Measurements from ENCODE around the gene COL4A4.
"Not testable (repeated sequence)": the region's sequence is repeated elsewhere in the genome, so short reads cannot be mapped to it uniquely, and the experiment has no call there.

The COL4A4 gene

DNA sequence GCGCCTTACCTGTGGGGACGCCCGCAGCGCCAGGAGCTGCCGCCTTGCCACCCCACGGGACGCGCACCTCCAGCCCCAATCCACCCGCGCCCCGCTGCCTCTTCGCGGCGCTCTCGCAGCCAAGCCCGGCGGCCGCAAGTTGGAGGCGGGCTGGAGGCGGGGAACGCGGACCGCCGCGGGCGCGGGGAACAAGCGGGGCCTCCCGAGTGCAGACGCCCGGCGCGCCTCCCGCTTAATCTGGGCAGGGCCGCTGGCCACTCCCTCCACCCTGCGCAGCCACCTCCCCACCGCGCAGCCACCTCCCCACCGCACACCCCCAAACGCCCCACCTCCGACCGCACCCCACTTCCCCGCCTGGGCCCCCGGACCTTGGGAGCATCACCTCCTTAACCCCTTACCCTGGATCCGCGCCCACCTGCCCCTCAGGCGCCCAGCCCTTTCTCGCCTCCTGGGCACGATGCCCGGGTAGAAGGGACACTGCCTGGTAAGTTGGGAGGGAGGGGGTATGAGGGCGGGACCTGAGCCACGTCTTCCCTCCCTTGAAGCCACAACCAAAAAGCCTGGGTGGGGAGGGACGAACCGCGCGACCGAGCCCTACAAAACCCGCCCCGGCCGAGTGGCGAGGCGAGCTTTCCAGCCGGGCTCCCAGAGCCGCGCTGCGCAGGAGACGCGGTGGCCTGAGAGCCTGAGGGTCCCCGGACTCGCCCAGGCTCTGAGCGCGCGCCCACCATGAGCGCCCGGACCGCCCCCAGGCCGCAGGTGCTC, at the start of gene COL4A4, which contains the start of gene COL4A3:
TSS of gene COL4A4 (minus strand) at position 208 of the 765 bp plus-strand sequence. CDS start 16,722 bp downstream, outside the sequence.
TSS of gene COL4A3 (plus strand) at position 627 of the 765 bp plus-strand sequence. CDS start at position 730, 103 bp downstream.
- no peak for DNase-seq (ENCODE audit: low spot score)

- DNase-seq (ENCODE audit: low spot score), result no peak
Observed at GRCh38 chr2:227207573-227207972, 43.6 kb upstream of the COL4A4 start.

DNA sequence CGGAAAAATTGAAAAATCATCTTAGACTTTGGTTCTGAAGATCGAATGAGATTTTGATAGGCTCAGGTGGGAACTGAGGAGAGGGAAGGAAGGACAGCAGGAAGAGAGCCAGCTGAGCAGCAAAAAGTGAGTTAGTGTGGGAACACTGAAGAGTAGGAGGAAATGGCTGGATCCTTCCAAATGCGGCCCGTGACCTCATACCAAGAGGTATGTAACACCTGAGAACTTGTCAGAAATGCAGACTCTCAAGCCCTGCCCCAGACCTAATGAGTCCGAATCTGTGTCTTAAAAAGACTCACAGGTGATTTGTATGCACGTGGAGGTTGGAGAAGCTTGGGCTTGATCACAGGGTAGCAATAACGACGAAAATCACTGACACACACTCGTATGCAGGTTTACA, 42.4 kb upstream of the COL4A4 start:
- DNase-seq (ENCODE audit: low spot score), result no peak

- DNase-seq (ENCODE audit: low spot score), result no peak
Observed at GRCh38 chr2:227205701-227206100, 41.7 kb upstream of the COL4A4 start.

DNA sequence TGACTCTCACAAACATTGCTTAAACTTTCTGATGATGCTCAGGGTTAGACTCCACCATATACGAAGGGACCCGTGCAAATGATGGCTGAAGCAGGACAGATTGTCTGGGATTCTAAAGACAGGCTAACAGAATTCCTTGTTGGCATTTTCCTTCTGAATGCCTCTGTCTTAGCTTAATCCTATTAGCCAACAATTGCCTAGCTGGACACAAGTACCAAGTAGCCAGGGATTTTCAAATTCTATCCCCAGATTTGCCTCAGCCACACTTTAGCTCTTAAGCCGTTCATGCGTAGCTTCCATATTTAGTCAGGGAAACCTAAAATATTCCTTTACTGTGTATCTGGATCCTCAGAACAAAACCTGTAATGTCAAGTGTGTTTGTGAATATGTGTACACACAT, 40.4 kb upstream of the COL4A4 start:
- DNase-seq (ENCODE audit: low spot score), result no peak

- no peak for DNase-seq (ENCODE audit: low spot score)
Observed at GRCh38 chr2:227201771-227202170, 37.8 kb upstream of the COL4A4 start.

DNA sequence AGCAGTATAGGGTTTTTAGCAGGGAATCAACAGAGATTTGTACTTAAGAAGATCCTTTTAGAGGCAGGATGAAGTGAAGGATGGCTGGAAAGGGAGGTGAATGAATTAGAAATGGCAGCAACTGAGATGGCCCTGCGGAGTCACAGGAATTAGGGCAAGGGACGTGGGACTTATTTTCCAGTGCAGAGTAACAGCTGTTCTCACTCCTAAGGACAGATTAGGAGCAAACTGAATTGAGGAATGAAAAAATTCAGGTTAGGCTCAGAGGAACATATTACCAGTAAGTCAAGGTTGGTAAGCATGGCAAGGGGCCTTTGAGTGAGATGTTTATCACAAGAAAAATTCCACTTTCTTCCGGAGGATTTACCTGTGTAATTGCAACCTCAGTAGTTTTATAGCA, 34.9 kb upstream of the COL4A4 start:
- DNase-seq (ENCODE audit: low spot score), result no peak

DNA sequence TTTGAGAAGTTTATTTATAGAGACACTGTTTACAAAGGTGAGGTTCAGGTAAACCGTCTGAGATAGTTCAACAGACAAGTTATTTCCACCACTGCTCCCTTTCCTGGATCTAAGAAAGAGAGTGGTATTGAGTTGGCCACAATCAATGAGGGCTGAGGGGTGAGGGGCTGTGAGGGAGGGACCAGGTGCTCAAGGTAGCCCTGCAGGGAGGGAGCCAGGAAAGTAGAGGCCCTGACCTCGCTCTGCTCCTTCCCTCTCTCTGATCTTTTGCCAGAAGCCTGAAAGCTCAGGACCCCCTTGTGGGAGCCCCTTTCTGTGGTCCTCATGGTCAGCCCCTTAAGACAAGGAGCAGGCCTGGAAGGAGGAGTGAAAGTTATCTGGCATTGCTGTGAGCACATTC, 30.2 kb upstream of the COL4A4 start:
- DNase-seq (ENCODE audit: low spot score), result no peak

GRCh38 chr2:227192491-227192890, 28.5 kb upstream of the COL4A4 start:
- no peak for DNase-seq (ENCODE audit: low spot score)

- DNase-seq (ENCODE audit: low spot score), result no peak
Observed at GRCh38 chr2:227191367-227191766, 27.4 kb upstream of the COL4A4 start.

DNA sequence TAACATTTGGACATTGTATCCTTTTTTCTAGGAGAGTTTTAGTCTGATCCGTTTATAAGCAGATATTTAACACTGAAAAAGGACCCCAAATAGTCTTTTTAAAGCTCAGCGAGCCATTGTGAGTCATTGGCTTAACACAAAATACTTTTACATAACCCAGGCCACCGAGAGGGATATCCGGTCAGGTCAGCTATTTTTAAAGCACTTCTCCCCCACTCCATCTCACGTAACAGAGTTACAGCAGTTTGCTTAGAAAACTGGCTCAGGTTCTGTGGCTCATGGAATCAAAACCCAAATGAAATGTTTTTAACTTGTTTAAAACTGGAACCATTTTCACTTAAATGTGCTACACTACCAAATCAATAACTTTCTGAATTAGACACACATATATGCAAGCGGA, 24.3 kb upstream of the COL4A4 start:
- DNase-seq (ENCODE audit: low spot score), result no peak

- no peak for DNase-seq (ENCODE audit: low spot score)
Observed at GRCh38 chr2:227186751-227187150, 22.7 kb upstream of the COL4A4 start.

- no peak for DNase-seq (ENCODE audit: low spot score)
Observed at GRCh38 chr2:227185615-227186232, 21.7 kb upstream of the COL4A4 start.

GRCh38 chr2:227183657-227184367, 19.8 kb upstream of the COL4A4 start:
- DNase-seq (ENCODE audit: low spot score), result no peak

GRCh38 chr2:227182765-227183164, 18.8 kb upstream of the COL4A4 start:
- no peak for DNase-seq (ENCODE audit: low spot score)

- DNase-seq (ENCODE audit: low spot score), result no peak
Observed at GRCh38 chr2:227180770-227181169, 16.8 kb upstream of the COL4A4 start.

GRCh38 chr2:227179988-227180685, 16.1 kb upstream of the COL4A4 start:
- DNase-seq (ENCODE audit: low spot score), result no peak

- no peak for DNase-seq (ENCODE audit: low spot score)
Observed at GRCh38 chr2:227177592-227178336, 13.8 kb upstream of the COL4A4 start.

DNA sequence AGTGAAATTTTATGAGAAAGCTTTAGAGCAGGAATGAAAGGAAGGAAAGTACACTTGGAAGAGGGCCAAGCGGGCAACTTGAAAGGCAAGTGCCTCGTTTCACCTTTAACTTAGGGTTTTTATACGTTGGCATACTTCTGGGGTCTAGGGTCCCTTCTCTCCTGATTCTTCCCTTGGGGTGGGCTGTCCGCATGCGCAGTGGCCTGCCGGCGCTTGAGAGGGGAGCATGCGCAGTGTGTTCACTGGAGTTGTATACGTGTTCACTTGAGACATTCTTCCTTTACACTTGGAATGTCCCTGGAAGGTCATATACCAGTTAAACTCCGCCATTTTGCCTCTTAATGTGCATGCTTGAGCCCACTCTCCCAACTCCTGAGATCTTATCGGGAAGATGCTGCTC, 7.8 kb upstream of the COL4A4 start:
- DNase-seq (ENCODE audit: low spot score), result not testable (repeated sequence)

DNA sequence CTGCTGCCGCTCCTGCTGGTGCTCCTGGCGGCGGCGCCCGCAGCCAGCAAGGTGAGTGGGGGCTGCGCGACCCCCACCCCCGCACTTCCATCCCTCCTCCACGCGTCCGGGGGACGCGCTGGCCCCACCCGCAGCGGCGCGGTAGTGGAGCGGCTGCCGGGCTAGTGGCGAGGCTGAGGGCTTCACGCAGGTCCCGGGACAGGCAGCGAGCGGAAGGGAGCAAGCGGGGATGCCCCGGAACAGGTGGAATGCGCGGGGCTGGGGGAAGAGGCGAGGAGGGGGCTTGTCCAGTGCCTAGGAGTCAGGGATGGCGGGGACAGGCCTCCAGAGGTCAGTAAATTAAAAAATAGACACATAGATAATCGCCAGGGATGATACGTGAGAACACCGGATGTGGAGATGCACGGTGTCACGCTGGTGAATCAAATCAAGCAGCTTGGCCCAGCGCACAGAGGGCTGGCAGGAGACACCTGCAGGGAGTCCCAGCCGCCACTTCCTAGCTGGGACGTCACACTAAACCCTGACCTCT, 822 bp upstream of the COL4A4 start:
- DNase-seq (ENCODE audit: low spot score), result no peak

- no peak for DNase-seq (ENCODE audit: low spot score)
Observed at GRCh38 chr2:227163485-227163997, 464 bp downstream of the COL4A4 start.

All from hematopoietic multipotent progenitor cell treated with erythropoietin and hydrocortisone succinate and interleukin-3 and kit ligand, for 17 days (in vitro differentiated cells).